Skeletal muscle satellite cell (primary cell): Measurements from ENCODE around the gene LGALS8.
"Not testable (repeated sequence)": the region's sequence is repeated elsewhere in the genome, so short reads cannot be mapped to it uniquely, and the experiment has no call there.

Experiments used
- H3K27me3 ChIP-seq: 2 replicates; pipeline ENCODE4 v1.7.0; 2013; ENCODE audit warnings: low read length; ENCODE audit not compliant: control insufficient read depth, insufficient read depth
- H3K36me3 ChIP-seq: 2 replicates; pipeline ENCODE4 v1.7.0; 2013; ENCODE audit warnings: mild to moderate bottlenecking, control low read depth, low read length; ENCODE audit not compliant: insufficient read depth
- H3K4me1 ChIP-seq: 2 replicates; pipeline ENCODE4 v1.7.0; 2013; ENCODE audit warnings: low read length; ENCODE audit not compliant: control insufficient read depth, insufficient read depth
- H3K4me2 ChIP-seq: 2 replicates; pipeline ENCODE4 v1.7.0; 2013; ENCODE audit warnings: mild to moderate bottlenecking, low read length
- H3K4me3 ChIP-seq: 2 replicates; pipeline ENCODE4 v1.7.0; 2013; ENCODE audit warnings: low read length
- H3K9ac ChIP-seq: 2 replicates; pipeline ENCODE4 v1.7.0; 2013; ENCODE audit warnings: mild to moderate bottlenecking, low read depth, low read length, moderate library complexity
- H3K9me3 ChIP-seq: replicated peaks from 2 replicates; pipeline ENCODE4 v1.7.0; 2013; ENCODE audit warnings: mild to moderate bottlenecking, control low read depth, low read length

LGALS8 gene

DNA sequence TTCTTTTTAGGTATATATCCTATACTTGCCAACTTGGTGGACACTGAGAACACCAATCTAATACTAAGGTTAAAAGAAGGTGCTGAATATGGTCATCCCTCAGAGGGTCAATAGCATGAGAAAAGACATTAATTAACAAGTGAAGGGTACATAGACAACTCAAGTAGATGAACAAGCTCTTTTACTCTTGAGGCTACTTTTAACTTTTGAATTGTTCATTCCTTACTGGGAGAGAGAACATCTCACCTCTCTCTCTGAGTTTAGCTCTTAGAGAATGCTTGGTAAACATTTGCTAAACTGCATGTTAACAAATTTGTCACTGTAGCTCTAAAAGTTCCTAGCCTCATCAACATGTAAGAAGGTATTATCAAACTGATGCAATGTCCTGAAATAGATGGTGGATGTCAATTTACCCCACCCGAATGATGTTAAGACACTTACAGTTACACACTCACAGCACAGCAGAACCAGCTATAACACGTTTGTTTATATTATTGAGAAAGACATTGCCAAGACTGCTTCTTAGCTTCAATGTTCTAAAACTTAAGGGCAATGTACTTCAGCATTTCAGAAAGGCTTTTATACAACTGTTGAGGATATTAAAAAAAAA, 44.6 kb downstream of the LGALS8 start:
- no peak overlapping the region for H3K9ac ChIP-seq
- no peak overlapping the region for H3K4me3 ChIP-seq
- H3K27me3 ChIP-seq = no peaks in the 10 kb centered on the region
- no peaks in the 10 kb centered on the region for H3K4me1 ChIP-seq
- H3K36me3 ChIP-seq = peaks cover 85% of the 10 kb centered on the region
- H3K4me2 ChIP-seq = no peak overlapping the region
- no peaks in the 10 kb centered on the region for H3K9me3 ChIP-seq

- Histone ChIP-seq H3K4me1 (no peaks in the 10 kb centered on the region), H3K9me3 (no peaks in the 10 kb centered on the region), H3K27me3 (no peaks in the 10 kb centered on the region), H3K4me3 (no peak overlapping the region), H3K9ac (no peak overlapping the region), H3K4me2 (no peak overlapping the region), H3K36me3 (peaks cover 68% of the 10 kb centered on the region)
These were observed 51.7 kb downstream of the LGALS8 start for GRCh38 chr1:236575523-236575922.

GRCh38 chr1:236576004-236576403, 52.2 kb downstream of the LGALS8 start:
- Histone ChIP-seq H3K9me3 (no peaks in the 10 kb centered on the region), H3K4me2 (no peak overlapping the region), H3K36me3 (peaks cover 64% of the 10 kb centered on the region), H3K9ac (no peak overlapping the region), H3K4me1 (no peaks in the 10 kb centered on the region), H3K4me3 (no peak overlapping the region), H3K27me3 (no peaks in the 10 kb centered on the region)

DNA sequence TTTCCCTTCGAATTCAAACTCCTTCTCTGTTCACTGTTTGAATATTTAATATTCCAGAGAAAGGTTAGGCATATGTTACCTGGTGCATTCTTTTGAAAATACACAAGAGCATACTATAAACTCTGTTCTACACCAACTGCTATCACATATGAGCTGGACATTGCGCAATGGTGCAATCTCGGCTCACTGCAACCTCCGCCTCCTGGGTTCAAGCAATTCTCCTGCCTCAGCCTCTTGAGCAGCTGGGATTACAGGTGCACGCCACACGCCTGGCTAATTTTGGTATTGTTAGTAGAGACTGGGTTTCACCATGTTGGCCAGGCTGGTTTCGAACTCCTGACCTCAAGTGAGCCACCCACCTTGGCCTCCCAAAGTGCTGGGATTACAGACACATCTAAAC, 53.3 kb downstream of the LGALS8 start:
- not testable (repeated sequence) for H3K9ac ChIP-seq, H3K4me2 ChIP-seq, H3K4me3 ChIP-seq, H3K9me3 ChIP-seq, H3K27me3 ChIP-seq, H3K4me1 ChIP-seq
- peaks cover 60% of the 10 kb centered on the region for H3K36me3 ChIP-seq

DNA sequence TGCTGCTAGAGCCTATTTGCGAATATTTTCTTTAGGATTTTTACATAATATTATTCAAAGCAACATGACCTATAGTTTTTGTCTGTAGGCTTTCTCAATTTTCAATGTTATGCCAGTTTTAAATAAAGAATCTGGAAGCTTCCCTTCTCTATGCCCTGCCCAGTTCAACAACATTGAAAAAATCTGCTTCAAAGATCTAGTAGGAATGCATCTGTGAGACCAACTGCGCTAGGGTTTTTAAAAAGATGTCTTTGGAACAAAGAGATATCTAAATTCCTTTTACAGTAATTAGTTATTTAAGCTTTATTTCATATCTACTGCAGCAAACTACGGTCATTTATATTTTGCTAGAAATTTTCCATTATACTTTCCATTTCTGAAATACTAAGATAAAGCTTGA, 54.9 kb downstream of the LGALS8 start:
- peaks cover 52% of the 10 kb centered on the region for H3K36me3 ChIP-seq
- H3K4me1 ChIP-seq = no peaks in the 10 kb centered on the region
- no peaks in the 10 kb centered on the region for H3K27me3 ChIP-seq
- no peak overlapping the region for H3K9ac ChIP-seq
- H3K4me3 ChIP-seq = no peak overlapping the region
- no peak overlapping the region for H3K4me2 ChIP-seq
- H3K9me3 ChIP-seq = no peaks in the 10 kb centered on the region

DNA sequence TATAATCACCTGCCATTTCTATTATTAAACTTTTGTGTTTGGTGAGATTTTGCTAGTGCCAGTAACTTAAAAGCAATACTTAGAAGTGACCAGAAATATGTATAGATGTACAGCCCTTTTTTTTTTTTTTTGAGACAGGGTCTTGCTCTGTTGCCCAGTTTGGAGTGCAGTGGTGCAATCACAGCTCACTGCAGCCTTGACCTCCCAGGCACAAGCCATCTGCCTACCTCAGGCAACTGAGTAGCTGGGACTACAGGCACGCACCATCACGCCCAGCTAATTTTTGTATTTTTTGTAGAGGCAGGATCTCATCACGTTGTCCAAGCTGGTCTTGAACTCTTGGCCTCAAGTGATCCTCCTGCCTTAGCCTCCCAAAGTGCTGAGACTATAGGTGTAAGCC, 56.6 kb downstream of the LGALS8 start:
- not testable (repeated sequence) for H3K4me3 ChIP-seq, H3K9me3 ChIP-seq, H3K27me3 ChIP-seq, H3K4me2 ChIP-seq, H3K9ac ChIP-seq, H3K4me1 ChIP-seq
- H3K36me3 ChIP-seq = peaks cover 52% of the 10 kb centered on the region

GRCh38 chr1:236581528-236581927, 57.7 kb downstream of the LGALS8 start:
- Histone ChIP-seq H3K27me3 (no peaks in the 10 kb centered on the region), H3K9me3 (no peaks in the 10 kb centered on the region), H3K4me2 (no peak overlapping the region), H3K4me1 (no peaks in the 10 kb centered on the region), H3K9ac (no peak overlapping the region), H3K4me3 (no peak overlapping the region), H3K36me3 (peaks cover 51% of the 10 kb centered on the region)

GRCh38 chr1:236589531-236589930, 65.7 kb downstream of the LGALS8 start:
- Histone ChIP-seq H3K4me1 (no peaks in the 10 kb centered on the region), H3K4me2 (no peak overlapping the region), H3K27me3 (no peaks in the 10 kb centered on the region), H3K9ac (no peak overlapping the region), H3K4me3 (no peak overlapping the region), H3K36me3 (peaks cover 79% of the 10 kb centered on the region), H3K9me3 (no peaks in the 10 kb centered on the region)

- H3K27me3 ChIP-seq = no peaks in the 10 kb centered on the region
- no peak overlapping the region for H3K4me3 ChIP-seq
- no peaks in the 10 kb centered on the region for H3K9me3 ChIP-seq
- peaks cover 76% of the 10 kb centered on the region for H3K36me3 ChIP-seq
- no peak overlapping the region for H3K9ac ChIP-seq
- H3K4me2 ChIP-seq = no peak overlapping the region
- no peaks in the 10 kb centered on the region for H3K4me1 ChIP-seq
These were observed 66.9 kb downstream of the LGALS8 start for GRCh38 chr1:236590553-236591150.

DNA sequence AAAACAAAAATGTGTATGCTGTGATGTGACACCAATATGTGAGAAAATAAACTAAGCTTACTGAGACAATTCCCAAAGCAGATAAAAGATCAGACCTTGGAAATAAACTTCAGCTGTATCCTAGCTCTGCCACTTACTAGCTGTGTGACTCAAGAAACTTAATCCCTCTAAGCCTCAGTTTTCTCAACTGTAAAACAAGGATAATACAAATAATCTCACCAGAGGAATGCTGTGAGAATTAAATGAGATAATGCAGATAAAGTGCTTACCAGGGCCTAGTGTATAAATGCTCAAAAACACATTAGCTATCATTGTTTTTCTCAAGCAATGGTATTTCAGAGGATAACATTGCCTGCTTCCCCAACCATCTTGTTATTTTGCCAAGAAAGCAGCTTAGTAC, 78.4 kb downstream of the LGALS8 start:
- Histone ChIP-seq H3K27me3 (no peaks in the 10 kb centered on the region), H3K36me3 (peaks cover 32% of the 10 kb centered on the region), H3K4me2 (peak overlapping the region; percentile 23), H3K4me3 (no peak overlapping the region), H3K4me1 (peaks cover 10% of the 10 kb centered on the region), H3K9me3 (no peaks in the 10 kb centered on the region), H3K9ac (no peak overlapping the region)
